Bronchial epithelial cell (primary cell): ENCODE results near the gene URAD. TPM values are rescaled to one million over a fixed set of nuclear protein-coding genes. Genes with fewer than 3 reads are reported as not detected.

ENCODE experiments used
- DNase-seq: peaks from one replicate; pipeline ENCODE4 v3.0.0-alpha.2; 2010; ENCODE audit warnings: low read depth
- FAIRE-seq: peaks from 2 replicates; lab custom pipeline; 2011; peaks lifted over from hg19 to GRCh38; lab: Jason Lieb, UNC
- H3K27me3 ChIP-seq: 2 replicates; pipeline ENCODE4 v1.5.1; 2011; ENCODE audit warnings: low read length; ENCODE audit not compliant: control insufficient read depth, insufficient read depth
- H3K36me3 ChIP-seq: 2 replicates; pipeline ENCODE4 v1.5.1; 2011; ENCODE audit warnings: low read length; ENCODE audit not compliant: control insufficient read depth, insufficient read depth
- H3K4me3 ChIP-seq: 2 replicates; pipeline ENCODE4 v1.5.1; 2011; ENCODE audit warnings: mild to moderate bottlenecking, low read depth, low read length, control low read depth
- total RNA-seq: library from RNA; depleted of rRNA; stranded (reverse); fragments of >200 nt; gene quantifications from 2 replicates; pipeline ENCODE4 v1.2.1, GENCODE V29; 2014
- TF ChIP-seq, protein P1 (sequence below): IDR thresholded peaks from 2 replicates; pipeline ENCODE4 v1.5.1; 2011; ENCODE audit warnings: mild to moderate bottlenecking, moderate library complexity, low read length, control low read depth, inconsistent platforms; ENCODE audit not compliant: insufficient read depth, severe bottlenecking

Gene URAD
- total RNA-seq, 1 donor from 2014 or later = not detected

DNA sequence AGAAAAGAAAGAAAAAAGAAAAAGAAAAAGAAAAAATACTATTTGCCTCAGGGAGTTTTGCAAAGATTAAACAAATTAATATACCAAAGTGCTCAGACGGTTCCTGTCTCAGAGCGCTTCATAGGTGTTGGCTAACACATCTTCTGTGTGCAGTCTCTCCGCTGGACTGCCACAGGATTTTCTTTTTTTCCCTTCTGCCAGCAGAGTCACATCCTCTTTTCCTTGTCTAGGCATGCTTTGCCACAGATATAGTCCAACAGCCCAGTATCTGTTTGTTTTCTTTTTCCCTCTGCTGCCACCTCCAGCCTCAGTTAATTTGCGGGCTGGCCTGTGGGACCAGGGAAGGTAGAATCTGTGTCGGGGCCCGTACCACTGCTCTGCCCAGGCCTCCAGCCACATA lies 3.4 kb upstream of the URAD start:
- FAIRE-seq = no peak
- Histone ChIP-seq H3K27me3 (no peaks in the 10 kb centered on the region), H3K4me3 (no peak overlapping the region), H3K36me3 (no peaks in the 10 kb centered on the region)
- TF ChIP-seq, protein P1, sequence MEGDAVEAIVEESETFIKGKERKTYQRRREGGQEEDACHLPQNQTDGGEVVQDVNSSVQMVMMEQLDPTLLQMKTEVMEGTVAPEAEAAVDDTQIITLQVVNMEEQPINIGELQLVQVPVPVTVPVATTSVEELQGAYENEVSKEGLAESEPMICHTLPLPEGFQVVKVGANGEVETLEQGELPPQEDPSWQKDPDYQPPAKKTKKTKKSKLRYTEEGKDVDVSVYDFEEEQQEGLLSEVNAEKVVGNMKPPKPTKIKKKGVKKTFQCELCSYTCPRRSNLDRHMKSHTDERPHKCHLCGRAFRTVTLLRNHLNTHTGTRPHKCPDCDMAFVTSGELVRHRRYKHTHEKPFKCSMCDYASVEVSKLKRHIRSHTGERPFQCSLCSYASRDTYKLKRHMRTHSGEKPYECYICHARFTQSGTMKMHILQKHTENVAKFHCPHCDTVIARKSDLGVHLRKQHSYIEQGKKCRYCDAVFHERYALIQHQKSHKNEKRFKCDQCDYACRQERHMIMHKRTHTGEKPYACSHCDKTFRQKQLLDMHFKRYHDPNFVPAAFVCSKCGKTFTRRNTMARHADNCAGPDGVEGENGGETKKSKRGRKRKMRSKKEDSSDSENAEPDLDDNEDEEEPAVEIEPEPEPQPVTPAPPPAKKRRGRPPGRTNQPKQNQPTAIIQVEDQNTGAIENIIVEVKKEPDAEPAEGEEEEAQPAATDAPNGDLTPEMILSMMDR = no peak
- peak; percentile 59 for DNase-seq

DNA sequence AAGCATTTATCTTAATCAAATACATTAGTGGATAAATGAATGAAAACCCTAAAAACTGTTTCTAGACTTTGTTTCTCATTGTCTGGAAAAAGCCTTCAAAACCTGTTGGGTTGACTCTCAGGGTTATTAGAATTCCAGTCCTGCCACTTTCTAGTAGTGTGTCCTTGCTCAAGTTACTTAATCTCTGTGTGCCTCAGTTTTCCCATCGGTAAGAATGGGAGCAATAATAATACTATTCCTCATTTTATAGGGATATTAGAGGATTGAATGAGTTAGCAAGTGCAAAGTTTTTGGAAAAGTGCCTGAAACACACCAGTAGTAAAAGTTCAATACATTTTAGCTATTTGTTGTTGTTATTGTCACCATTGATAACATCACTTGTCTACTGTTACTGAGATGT lies 2.9 kb downstream of the URAD start:
- TF ChIP-seq, protein P1 = no peak
- H3K4me3 ChIP-seq = no peak overlapping the region
- FAIRE-seq (no peak), DNase-seq (no peak)
- H3K27me3 ChIP-seq = peaks cover 22% of the 10 kb centered on the region
- no peaks in the 10 kb centered on the region for H3K36me3 ChIP-seq

DNA sequence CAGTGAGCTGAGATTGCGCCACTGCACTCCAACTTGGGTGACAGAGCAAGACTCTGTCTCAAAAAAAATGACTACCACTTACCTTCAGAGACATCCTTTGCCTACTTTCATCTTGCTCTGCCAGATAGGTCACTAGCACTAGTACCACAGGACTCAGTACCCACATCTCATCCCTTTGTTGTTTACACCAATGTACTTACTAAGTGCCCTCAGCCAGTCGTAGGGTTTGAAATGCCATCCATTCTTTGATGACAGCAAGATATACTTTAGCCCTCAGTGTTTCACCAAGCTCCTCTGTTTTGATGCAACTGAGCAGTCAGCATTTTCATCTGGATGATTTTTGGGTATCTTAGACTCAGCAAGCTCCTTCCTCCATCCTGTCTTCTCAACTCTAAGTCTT lies 6.1 kb downstream of the URAD start:
- no peaks in the 10 kb centered on the region for H3K36me3 ChIP-seq
- no peak overlapping the region for H3K4me3 ChIP-seq
- TF ChIP-seq, protein P1 = no peak
- FAIRE-seq = no peak
- no peak for DNase-seq
- H3K27me3 ChIP-seq = peaks cover 47% of the 10 kb centered on the region

DNA sequence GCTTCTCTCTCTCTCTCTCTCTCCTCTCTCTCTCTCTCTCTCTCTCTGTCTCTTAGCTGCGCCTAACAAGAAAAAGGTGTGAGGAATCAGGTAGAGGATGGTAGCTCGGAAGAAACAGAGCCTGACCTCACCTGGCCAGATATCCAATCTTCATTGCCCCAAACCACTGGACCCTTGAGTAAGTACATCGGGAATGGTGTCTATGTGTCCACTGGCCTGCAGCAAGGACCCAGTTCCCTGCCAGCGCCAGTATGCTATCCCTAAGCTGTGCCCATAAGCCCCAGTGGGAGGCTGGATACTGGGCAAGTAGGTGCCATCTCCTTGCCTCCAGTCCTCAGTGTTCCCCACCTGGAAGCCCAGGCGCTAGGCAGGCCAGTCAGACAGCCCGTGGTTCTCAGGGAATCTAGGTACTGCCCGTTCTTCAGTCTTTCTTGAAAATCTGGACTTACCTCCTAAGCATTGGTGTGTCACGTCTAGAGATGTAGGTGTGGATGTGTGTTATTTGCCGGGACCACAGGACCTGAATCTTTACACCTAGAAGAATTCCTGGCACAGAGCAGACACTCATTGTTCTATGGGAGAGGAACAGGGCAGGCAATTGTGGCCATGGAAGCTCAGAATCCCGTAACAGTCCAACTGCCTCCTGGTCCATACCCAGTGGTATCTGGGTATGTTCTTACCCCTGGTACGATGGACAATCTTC lies 7.3 kb downstream of the URAD start:
- peaks cover 56% of the 10 kb centered on the region for H3K27me3 ChIP-seq

DNA sequence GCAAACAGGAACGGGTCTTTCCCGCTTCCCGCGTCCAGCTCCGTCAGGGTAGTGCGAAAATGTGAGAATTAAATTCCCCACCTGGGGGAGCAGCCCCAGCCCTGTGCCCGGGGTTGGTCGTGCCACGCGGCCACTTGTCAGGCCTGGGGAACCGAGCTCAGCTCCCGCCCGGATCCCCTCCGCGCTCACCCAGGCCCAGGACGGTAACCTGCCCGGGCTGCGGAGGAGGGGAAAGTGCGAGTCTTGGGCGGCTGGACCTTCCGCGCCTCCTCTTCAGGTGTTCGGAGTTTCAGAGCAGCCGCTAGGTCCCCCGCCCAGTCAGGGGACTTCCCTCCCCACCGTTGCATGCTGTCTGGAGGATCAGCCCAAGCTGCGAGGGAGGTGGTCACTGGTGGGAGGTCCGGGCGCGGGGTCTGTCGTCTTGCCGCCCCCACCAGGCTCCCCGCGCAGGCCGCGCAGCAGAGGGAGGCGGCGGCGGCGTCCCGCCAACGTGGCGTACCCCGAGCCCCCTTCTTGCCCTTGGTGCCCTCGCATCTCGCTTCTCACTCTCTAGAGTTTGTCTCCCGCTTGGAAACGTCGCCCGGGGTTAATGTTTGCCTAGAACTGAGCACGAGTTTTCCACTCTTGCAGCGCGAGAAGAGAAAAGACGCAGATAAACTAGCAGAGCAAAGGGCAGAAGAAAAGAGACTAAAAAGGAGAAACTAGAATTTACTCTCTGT lies 8.1 kb downstream of the URAD start:
- Histone ChIP-seq H3K36me3 (no peaks in the 10 kb centered on the region), H3K27me3 (peaks cover 63% of the 10 kb centered on the region), H3K4me3 (no peak overlapping the region)
- TF ChIP-seq, protein P1 = no peak
- no peak for FAIRE-seq
- DNase-seq = no peak

More for the DNA sequence above, 7.3 kb downstream of the URAD start:
- Histone ChIP-seq H3K36me3 (no peaks in the 10 kb centered on the region), H3K4me3 (no peak overlapping the region)
- TF ChIP-seq, protein P1 = no peak
- DNase-seq = no peak
- FAIRE-seq = no peak
